ENCODE results near the gene PTGDS.

The PTGDS gene

DNA sequence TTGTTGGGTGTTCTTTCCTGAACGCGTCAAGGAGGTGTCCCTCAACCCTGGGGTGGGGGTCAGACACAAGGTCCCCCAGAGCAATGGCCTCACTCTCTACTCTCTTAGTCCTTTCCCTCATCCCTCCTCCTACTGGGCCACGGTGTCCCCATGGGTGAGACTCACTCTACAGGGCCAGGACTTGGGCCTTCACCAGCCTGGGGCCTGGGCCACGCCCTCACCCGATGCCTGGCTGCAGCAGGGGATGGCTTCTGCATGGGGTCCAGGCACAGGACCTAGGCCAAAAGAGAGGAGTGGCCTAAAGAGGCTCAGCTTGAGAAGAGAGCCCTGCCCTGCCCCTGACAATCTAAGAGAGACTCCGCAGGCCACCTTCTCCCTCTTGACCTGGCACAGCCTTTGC is 19.4 kb upstream of the PTGDS start:
- Histone ChIP-seq H3K9me3 (no peaks in the 10 kb centered on the region; the same call in 1 of the 2 replicates), H3K4me3 (no peak overlapping the region), H3K27me3 (ENCODE audit: low read depth) (no peaks in the 10 kb centered on the region), H3K4me1 (no peaks in the 10 kb centered on the region), H3K36me3 (replicated peaks) (no peaks in the 10 kb centered on the region)
- DNase-seq (ENCODE audit: low spot score in 2 of 2) = no peak
- in situ Hi-C loops (cut with MboI; ENCODE audit: low sequenced_read_pairs) = no loop called here

DNA sequence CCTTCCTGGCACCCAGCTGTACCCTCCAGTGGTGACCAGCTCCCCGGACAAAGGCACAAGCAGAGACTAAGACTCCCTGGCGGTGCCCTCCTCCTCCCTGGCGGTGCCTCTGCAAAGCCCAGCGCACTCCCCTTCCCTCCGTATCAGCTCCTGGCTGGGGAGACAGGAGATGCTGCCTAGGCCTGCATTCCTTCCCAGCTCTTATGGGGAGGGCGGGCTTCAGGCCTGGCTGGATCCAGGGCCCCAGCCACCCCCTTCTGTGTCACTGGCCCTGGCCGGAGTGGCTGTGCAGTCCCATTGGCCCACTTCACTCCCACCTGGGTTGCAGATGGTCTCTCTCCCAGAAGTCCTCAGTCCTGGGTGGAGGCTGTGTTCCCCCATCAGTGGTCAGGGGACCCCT is 18.8 kb upstream of the PTGDS start:
- in situ Hi-C loops (cut with MboI; ENCODE audit: low sequenced_read_pairs) = no loop called here
- DNase-seq (ENCODE audit: low spot score in 2 of 2) = no peak
- Histone ChIP-seq H3K4me3 (no peak overlapping the region), H3K36me3 (replicated peaks) (no peaks in the 10 kb centered on the region), H3K27me3 (ENCODE audit: low read depth) (no peaks in the 10 kb centered on the region), H3K4me1 (no peaks in the 10 kb centered on the region), H3K9me3 (no peaks in the 10 kb centered on the region; the same call in 1 of the 2 replicates)

DNA sequence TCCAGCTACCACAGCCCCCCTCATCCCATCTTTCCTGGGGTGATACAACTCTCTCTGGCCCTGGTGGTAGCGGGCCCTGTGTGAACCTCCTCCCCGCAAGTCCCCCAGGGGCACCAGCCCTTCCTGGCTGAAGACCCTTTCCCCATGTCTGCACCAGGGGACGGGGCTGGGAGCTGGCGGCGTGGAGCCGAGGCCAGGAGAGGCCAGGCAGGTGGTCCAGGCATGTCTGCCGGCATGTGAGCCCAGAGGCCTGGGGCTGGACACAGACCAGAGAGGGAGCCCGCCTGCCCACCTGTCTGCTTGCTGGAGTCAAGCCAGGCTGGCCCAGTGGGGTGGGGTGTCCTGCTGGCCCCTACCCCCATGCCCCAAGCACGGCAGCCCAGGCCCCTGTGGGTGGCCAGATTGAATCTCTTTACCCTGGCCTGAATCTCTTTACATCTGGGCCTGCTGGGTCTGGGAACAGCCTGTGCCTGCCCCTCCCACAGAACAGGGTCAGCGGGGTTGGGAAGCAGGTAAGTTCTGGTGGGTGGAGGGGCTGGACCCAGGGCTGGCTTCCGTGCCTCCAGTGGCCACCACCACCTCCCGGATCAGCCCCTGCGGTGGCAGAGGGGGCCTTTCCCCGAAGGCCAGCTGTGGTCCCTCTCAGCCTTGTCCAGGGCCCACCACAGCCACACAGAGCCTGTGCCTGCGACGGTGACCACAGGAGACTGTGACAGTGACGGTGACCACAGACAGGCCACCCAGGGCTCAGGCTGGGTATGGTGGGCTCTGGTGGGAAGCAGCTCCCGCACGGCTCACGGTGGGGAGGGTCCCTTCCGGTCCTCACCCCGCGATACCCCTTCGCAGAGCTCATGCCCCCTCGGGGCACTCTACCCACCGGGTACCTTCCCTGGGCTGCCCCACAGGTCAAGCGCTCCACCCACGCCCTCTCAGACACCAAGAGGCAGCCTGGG is 18.1 kb upstream of the PTGDS start:
- DNase-seq (ENCODE audit: low spot score in 2 of 2) = no peak
- no peaks in the 10 kb centered on the region for H3K27me3 ChIP-seq (ENCODE audit: low read depth)
- H3K9me3 ChIP-seq = no peaks in the 10 kb centered on the region; the same call in 1 of the 2 replicates
- H3K4me3 ChIP-seq = no peak overlapping the region
- no peaks in the 10 kb centered on the region for H3K4me1 ChIP-seq
- in situ Hi-C loops (cut with MboI; ENCODE audit: low sequenced_read_pairs) = no loop called here
- H3K36me3 ChIP-seq (replicated peaks) = no peaks in the 10 kb centered on the region

DNA sequence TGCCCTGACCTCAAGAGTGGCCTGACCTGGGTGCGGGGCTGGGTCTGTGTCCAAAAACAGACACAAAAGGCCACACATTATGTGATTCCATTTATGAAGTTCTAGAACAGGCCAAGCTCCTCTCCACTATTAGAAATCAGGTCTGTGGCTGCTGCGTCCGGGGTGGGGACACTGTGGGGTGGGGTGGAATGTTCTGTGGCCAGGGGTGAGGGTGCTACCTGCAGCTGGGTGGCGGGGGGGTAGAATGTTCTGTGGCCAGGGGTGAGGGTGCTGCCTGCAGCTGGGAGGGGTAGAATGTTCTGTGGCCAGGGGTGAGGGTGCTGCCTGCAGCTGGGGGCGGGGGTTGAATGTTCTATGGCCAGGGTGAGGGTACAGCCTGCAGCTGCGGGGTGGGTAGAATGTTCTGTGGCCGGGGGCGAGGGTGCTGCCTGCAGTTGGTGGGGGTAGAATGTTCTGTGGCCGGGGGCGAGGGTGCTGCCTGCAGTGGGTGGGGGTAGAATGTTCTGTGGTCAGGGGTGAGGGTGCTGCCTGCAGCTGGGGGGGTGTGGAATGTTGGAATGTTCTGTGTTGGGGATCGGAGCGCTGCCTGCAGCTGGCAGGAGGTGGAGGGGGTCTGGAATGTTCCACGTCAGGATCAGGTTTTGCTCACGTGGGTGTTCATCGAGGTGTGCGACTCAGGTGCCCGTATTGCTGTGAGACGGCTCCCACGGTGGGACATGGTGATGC is 16.9 kb upstream of the PTGDS start:
- in situ Hi-C loops (cut with MboI; ENCODE audit: low sequenced_read_pairs) = no loop called here
- DNase-seq (ENCODE audit: low spot score in 2 of 2) = no peak
- Histone ChIP-seq H3K9me3 (no peaks in the 10 kb centered on the region; the same call in 1 of the 2 replicates), H3K36me3 (replicated peaks) (no peaks in the 10 kb centered on the region), H3K4me1 (no peaks in the 10 kb centered on the region), H3K4me3 (no peak overlapping the region), H3K27me3 (ENCODE audit: low read depth) (no peaks in the 10 kb centered on the region)

DNA sequence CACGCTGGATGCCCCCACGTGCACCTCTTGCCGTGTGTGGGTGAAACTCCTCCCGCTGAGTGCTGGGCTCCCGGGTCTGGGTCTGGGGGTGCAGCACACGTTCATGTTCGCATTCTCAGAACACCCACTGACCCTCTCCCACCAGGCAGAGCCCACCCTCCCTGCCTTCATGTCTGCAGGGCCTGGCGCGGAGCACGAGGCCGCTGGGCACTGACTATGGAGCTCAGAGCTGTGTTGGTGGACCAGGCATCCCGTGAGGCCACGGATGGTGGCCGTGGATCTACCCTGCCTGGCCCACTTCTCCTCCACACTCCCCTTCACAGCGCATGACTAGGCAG is 16.4 kb upstream of the PTGDS start:
- Histone ChIP-seq H3K36me3 (replicated peaks) (no peaks in the 10 kb centered on the region), H3K27me3 (ENCODE audit: low read depth) (no peaks in the 10 kb centered on the region), H3K9me3 (no peaks in the 10 kb centered on the region; the same call in 1 of the 2 replicates), H3K4me3 (no peak overlapping the region), H3K4me1 (peaks cover 2% of the 10 kb centered on the region)
- in situ Hi-C loops (cut with MboI; ENCODE audit: low sequenced_read_pairs) = no loop called here
- no peak for DNase-seq (ENCODE audit: low spot score in 2 of 2)

DNA sequence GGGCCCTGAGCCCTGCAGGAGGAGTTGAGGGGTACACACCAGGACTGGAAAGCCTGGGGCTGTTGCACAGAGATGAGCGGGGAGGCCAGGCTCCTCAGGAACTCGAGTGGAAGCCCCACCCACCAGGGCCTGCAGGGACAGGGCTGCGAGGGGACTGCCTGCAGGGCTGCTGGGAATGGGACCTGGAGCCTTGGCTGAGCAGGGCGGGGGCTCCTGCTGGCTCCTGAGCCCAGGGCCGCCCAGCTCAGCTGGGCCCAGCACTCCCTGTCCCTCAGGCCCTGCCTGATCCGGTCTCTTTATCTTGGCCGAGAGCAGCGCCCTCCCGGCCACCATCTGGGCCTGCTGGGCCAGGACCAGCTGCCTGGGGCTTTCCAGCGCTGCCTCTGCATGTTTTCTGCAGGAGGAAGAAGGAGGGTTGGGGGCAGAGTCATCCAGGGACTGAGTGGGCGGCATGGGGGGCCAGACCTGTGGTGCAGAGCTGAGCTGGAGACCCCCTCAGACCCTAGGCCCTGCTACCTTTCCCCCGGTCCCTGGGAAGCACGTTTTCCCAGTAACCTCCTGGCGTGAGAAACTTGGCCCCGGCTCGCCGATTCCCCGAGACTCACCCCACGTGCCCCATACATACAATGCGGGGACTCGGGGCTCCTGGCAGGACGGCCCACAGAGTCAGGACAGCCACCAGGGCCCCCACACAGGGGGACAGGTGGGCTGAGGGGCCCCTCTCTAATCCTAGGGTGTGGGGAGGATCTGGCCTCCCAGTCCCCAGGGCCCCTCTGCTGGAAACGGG is 15.8 kb upstream of the PTGDS start:
- no peak for DNase-seq (ENCODE audit: low spot score in 2 of 2)
- Histone ChIP-seq H3K36me3 (replicated peaks) (no peaks in the 10 kb centered on the region), H3K9me3 (no peaks in the 10 kb centered on the region; the same call in 1 of the 2 replicates), H3K4me3 (no peak overlapping the region), H3K27me3 (ENCODE audit: low read depth) (no peaks in the 10 kb centered on the region), H3K4me1 (peaks cover 8% of the 10 kb centered on the region)
- in situ Hi-C loops (cut with MboI; ENCODE audit: low sequenced_read_pairs) = no loop called here

DNA sequence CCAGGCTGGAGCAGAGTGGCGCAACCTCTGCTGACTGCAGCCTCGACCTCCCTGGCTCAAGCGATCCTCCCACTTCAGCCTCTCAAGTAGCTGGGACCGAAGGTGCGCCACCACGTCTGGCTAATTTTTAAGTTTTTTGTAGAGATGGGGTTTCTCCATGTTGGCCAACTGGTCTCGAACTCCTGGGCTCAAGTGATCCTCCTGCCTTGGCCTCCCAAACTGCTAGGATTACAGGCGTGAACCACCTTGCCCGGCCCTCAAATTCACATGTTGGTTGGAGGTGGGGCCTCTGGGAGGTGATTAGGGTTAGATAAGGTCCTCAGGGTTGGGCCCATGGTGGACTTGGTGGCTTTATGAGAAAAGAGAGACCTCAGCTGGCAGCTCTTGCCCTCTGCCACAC is 15.1 kb upstream of the PTGDS start:
- no peaks in the 10 kb centered on the region for H3K27me3 ChIP-seq (ENCODE audit: low read depth)
- H3K36me3 ChIP-seq (replicated peaks) = no peaks in the 10 kb centered on the region
- in situ Hi-C loops (cut with MboI; ENCODE audit: low sequenced_read_pairs) = no loop called here
- H3K9me3 ChIP-seq = no peaks in the 10 kb centered on the region
- peaks cover 8% of the 10 kb centered on the region for H3K4me1 ChIP-seq
- no peak overlapping the region for H3K4me3 ChIP-seq
- DNase-seq (ENCODE audit: low spot score in 2 of 2) = no peak

DNA sequence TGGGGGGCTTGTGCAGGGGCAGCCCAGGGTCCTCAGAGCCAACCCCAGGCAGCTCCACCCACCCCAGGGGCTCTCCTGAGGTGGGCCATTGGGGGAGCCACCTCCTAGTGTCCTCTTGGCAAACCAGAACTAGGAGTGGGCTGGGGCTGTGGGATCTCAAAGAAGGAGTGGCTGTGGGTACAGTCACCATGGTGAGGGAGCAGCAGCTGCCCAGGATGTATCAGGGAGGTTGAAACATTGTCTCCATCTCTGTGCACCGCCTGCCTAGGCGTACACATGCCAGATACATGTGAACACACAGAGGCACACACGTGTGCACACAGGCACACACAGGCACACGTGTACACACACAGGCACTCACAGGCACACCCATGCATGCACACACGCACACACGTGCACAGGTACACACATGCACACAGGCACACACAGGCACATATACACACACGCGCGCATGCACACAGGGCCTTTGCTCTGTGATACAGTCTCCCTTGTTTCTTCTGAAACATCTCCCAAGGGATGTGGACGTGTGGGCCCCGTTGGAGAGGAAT is 14.5 kb upstream of the PTGDS start:
- Histone ChIP-seq H3K27me3 (ENCODE audit: low read depth) (no peaks in the 10 kb centered on the region), H3K4me3 (no peak overlapping the region), H3K4me1 (peaks cover 8% of the 10 kb centered on the region), H3K9me3 (no peaks in the 10 kb centered on the region), H3K36me3 (replicated peaks) (no peaks in the 10 kb centered on the region)
- in situ Hi-C loops (cut with MboI; ENCODE audit: low sequenced_read_pairs) = no loop called here
- DNase-seq (ENCODE audit: low spot score in 2 of 2) = no peak

DNA sequence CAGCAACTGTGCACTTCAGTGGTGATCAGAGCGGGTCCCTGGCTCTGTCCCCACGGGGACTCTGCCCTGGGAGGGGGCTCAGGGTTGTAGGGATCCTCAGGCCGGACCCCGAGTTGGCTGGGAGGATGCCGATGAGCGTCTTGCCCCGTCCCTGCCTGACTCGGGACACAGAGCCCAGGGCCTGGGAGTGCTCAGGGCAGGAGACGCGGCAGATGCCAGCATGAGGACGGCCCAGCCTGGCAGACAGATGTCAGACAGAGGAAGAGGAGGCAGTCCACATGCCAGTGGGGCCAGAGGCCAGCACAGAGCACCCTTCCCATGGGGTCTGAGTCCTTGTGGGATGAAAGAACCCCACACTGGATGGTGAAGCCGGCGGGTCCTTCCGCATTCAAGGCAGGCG is 14.0 kb upstream of the PTGDS start:
- H3K9me3 ChIP-seq = no peaks in the 10 kb centered on the region
- in situ Hi-C loops (cut with MboI; ENCODE audit: low sequenced_read_pairs) = no loop called here
- H3K4me3 ChIP-seq = no peak overlapping the region
- H3K27me3 ChIP-seq (ENCODE audit: low read depth) = no peaks in the 10 kb centered on the region
- no peak for DNase-seq (ENCODE audit: low spot score in 2 of 2)
- H3K36me3 ChIP-seq (replicated peaks) = no peaks in the 10 kb centered on the region
- peaks cover 8% of the 10 kb centered on the region for H3K4me1 ChIP-seq

DNA sequence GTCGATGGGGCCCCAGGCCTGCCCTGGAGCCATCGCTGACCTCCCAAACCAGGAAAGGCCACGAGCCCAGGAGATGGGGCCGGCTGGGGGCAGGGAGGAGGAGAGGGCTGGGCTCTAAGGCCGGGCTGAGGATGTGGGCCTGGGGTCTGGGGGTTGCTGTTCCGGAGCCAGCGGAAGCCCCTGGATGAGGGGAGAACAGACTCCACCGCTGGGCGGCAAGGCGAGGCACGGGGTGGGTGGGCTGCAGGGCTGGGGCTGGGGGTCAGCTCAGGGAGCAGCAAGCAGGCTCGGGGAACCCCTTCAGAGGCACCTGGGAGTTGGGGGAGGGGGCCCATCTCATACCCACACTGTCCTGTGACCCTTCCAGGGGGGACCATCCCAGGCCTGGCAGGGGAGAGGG is 13.6 kb upstream of the PTGDS start:
- Histone ChIP-seq H3K27me3 (ENCODE audit: low read depth) (no peaks in the 10 kb centered on the region), H3K4me3 (no peak overlapping the region), H3K9me3 (no peaks in the 10 kb centered on the region), H3K36me3 (replicated peaks) (no peaks in the 10 kb centered on the region), H3K4me1 (peaks cover 8% of the 10 kb centered on the region)
- in situ Hi-C loops (cut with MboI; ENCODE audit: low sequenced_read_pairs) = no loop called here
- no peak for DNase-seq (ENCODE audit: low spot score in 2 of 2)

DNA sequence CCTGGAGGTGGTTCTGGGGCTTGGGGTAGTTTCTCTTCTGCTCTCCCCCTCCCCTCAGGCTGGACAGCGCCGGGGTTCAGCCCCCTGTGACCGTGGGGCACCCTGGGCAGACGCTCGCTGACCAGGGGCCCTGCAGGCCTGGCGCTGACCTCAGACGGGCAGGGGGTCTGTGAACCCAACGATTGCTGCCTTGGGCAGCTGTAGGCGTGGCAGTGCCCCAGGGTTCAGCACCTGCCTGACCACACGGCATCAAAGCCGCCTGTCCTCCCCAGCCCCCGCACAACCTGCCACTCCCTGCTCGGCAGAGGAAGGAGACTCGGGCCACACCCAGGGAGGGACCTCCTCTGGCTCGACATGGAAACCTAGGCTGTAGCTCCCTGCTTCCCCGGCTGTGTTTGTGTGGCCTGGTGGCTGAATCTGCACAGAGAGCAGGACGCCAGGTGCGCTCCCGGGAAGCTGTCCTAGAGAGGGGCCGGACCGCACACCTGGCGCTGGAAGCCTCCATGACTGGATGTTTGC is 13.1 kb upstream of the PTGDS start:
- no peaks in the 10 kb centered on the region for H3K36me3 ChIP-seq (replicated peaks)
- no peaks in the 10 kb centered on the region for H3K9me3 ChIP-seq
- H3K4me1 ChIP-seq = peaks cover 8% of the 10 kb centered on the region
- DNase-seq (ENCODE audit: low spot score in 2 of 2) = no peak
- no peak overlapping the region for H3K4me3 ChIP-seq
- in situ Hi-C loops (cut with MboI; ENCODE audit: low sequenced_read_pairs) = no loop called here
- H3K27me3 ChIP-seq (ENCODE audit: low read depth) = no peaks in the 10 kb centered on the region

DNA sequence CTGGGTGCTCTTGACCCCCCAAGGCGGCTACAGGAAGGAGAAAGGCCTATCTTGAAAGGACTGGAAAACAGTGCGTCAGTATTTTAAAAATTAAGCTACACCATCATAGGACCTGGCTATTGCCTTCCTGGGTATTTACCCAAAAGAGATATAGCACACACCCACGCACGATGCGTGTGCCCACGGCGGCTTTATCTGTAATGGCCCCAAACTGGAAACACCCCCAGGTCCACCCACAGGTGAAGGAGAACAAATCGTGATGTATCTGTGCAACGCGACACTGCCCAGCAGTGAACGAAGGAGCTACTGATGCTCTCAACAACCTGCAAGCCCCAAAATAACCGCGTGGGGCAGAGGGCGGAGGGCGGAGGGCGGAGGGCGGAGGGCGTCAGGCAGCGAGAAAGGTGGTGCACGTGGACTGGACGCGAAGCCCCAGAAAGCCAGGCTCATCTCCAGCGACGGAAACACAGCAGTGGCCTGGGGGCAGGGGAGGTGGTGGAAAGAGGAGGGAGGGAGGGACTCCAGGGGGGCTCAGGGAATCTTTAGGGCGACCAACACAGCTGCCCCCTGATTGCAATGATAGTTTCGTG is 12.4 kb upstream of the PTGDS start:
- H3K36me3 ChIP-seq (replicated peaks) = no peaks in the 10 kb centered on the region
- H3K4me1 ChIP-seq = peaks cover 8% of the 10 kb centered on the region
- in situ Hi-C loops (cut with MboI; ENCODE audit: low sequenced_read_pairs) = no loop called here
- H3K27me3 ChIP-seq (ENCODE audit: low read depth) = no peaks in the 10 kb centered on the region
- H3K4me3 ChIP-seq = no peak overlapping the region
- no peak for DNase-seq (ENCODE audit: low spot score in 2 of 2)
- H3K9me3 ChIP-seq = no peaks in the 10 kb centered on the region

All from HAP-1 (cell line).